OCI-LY7 (cell line): ENCODE measurements around the gene HDHD5.

ENCODE experiments used
- CTCF ChIP-seq: fragments of 200-600 bp; sonication (generic); conservative IDR thresholded peaks from 2 replicates; pipeline ENCODE4 v1.5.1; 2014; ENCODE audit warnings: mild to moderate bottlenecking, antibody characterized with exemption, low read length, moderate library complexity, mixed read lengths
- EZH2phosphoT487 ChIP-seq: fragments of 200-600 bp; sonication (generic); IDR thresholded peaks from 2 replicates; pipeline ENCODE4 v1.6.1; 2018; ENCODE audit warnings: low read depth, borderline replicate concordance, mild to moderate bottlenecking, mixed run types, antibody characterized with exemption, low read length, moderate library complexity, mixed read lengths

- TF ChIP-seq CTCF, result no peak
- TF ChIP-seq EZH2phosphoT487, result no peak
Measured at GRCh38 chr22:17114898-17115235, 44.2 kb downstream of the HDHD5 start.
